SJSA1 (cell line): Measurements from ENCODE around the gene MLX. TPM values are rescaled to one million over a fixed set of nuclear protein-coding genes. Genes with fewer than 3 reads are reported as not detected.
A peak's percentile ranks its signal among the peaks of the same experiment; 100 is the strongest.

Experiments
- DNase-seq, 2 experiments: peaks; one replicate each; pipeline ENCODE4 v3.0.0-alpha.2; 2015 to 2020; ENCODE audit warnings: low spot score in 2 of 2, low read depth in 1 of 2
- H3K27ac ChIP-seq: fragments of 250-450 bp; sonication (Bioruptor Pico); 2 replicates; pipeline ENCODE4 v1.5.1; 2020; ENCODE audit warnings: mild to moderate bottlenecking, moderate library complexity
- H3K27me3 ChIP-seq: fragments of 250-450 bp; sonication (Bioruptor Pico); replicated peaks from 2 replicates; pipeline ENCODE4 v1.5.1; 2020; ENCODE audit warnings: mild to moderate bottlenecking, moderate library complexity
- H3K36me3 ChIP-seq: fragments of 250-450 bp; sonication (Bioruptor Pico); 2 replicates; pipeline ENCODE4 v1.5.1; 2020; ENCODE audit warnings: mild to moderate bottlenecking
- H3K4me1 ChIP-seq: fragments of 250-450 bp; sonication (Bioruptor Pico); replicated peaks from 2 replicates; pipeline ENCODE4 v1.6.1; 2021; ENCODE audit warnings: mild to moderate bottlenecking
- H3K4me3 ChIP-seq: fragments of 250-450 bp; sonication (Bioruptor Pico); 2 replicates; pipeline ENCODE4 v1.5.1; 2020; ENCODE audit warnings: mild to moderate bottlenecking
- H3K9me3 ChIP-seq: fragments of 250-450 bp; sonication (Bioruptor Pico); replicated peaks from 2 replicates; pipeline ENCODE4 v1.5.1; 2020; ENCODE audit warnings: mild to moderate bottlenecking
- total RNA-seq: library from RNA; depleted of rRNA; stranded (reverse); fragments of >200 nt; shearing (Covaris generic); gene quantifications from 2 replicates; pipeline ENCODE4 v1.2.3, GENCODE V29; 2014

Gene MLX
- total RNA-seq, 1 experiment from 2014 or later = 35.0 TPM

- Histone ChIP-seq H3K4me1 (peaks cover 13% of the 10 kb centered on the region), H3K27me3 (no peaks in the 10 kb centered on the region), H3K9me3 (no peaks in the 10 kb centered on the region), H3K36me3 (peaks cover 94% of the 10 kb centered on the region), H3K4me3 (no peak overlapping the region), H3K27ac (no peak overlapping the region)
- DNase-seq = no peak
Observed at GRCh38 chr17:42571435-42572225, 4.7 kb downstream of the MLX start.

- no peak overlapping the region for H3K27ac ChIP-seq
- H3K9me3 ChIP-seq = no peaks in the 10 kb centered on the region
- H3K4me1 ChIP-seq = peaks cover 13% of the 10 kb centered on the region
- H3K4me3 ChIP-seq = no peak overlapping the region
- no peak for DNase-seq
- H3K27me3 ChIP-seq = no peaks in the 10 kb centered on the region
- peaks cover 89% of the 10 kb centered on the region for H3K36me3 ChIP-seq
Observed at GRCh38 chr17:42573095-42573494, 6.2 kb downstream of the MLX start.

GRCh38 chr17:42574463-42574862, 7.6 kb downstream of the MLX start:
- peaks cover 79% of the 10 kb centered on the region for H3K36me3 ChIP-seq
- H3K4me1 ChIP-seq = peaks cover 13% of the 10 kb centered on the region
- H3K27me3 ChIP-seq = no peaks in the 10 kb centered on the region
- H3K27ac ChIP-seq = no peak overlapping the region
- H3K4me3 ChIP-seq = no peak overlapping the region
- no peak for DNase-seq
- H3K9me3 ChIP-seq = no peaks in the 10 kb centered on the region

- Histone ChIP-seq H3K4me1 (peaks cover 13% of the 10 kb centered on the region), H3K27ac (peak overlapping the region; percentile 38), H3K4me3 (peak overlapping the region; percentile 67), H3K36me3 (peaks cover 66% of the 10 kb centered on the region), H3K9me3 (no peaks in the 10 kb centered on the region), H3K27me3 (no peaks in the 10 kb centered on the region)
- no peak for DNase-seq
Observed at GRCh38 chr17:42577140-42577531, 10.2 kb downstream of the MLX start.

DNA sequence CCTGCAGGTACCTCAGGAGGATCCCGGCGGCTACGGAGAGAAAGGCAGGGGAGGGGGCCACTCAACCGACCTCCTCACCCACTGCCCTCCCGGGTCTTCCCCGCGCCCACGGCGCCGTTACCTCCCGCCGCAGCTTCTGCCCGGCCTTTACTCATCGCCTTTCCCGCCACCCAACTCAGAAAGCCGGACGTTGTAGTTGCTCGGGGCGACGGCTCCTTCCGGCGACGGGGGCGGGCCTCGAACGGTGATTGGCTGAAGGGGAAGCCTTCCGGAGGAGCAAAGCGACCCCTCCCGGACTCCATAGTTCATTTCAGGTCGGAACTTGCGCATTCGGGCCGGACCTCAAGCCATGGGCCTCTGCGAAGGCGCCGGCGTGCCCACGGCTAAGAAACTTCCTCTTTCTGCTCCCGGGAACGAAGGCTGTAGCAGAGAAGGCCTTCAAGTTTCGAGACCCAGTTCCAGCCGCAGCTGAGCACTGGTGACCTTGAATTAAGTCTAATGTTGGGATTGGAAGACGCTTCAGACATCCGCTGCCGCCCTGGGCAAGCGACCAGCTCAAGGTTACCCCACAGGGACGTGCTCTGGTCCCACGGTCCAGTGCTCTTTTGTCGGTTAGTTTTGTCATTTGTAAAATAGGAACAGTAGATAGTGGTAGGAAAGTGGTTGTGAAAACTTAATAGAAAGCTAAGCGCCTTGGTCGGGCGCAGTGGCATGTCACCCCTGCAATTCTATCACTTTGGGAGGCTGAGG, 10.8 kb downstream of the MLX start, which contains the start of gene PSMC3IP:
Gene PSMC3IP (minus strand): TSS at position 198 of the 750 bp plus-strand sequence. CDS start 43 bp downstream, at position 155.
- Histone ChIP-seq H3K4me1 (peaks cover 13% of the 10 kb centered on the region), H3K27ac (peak within 1 kb of the TSS; percentile 38), H3K27me3 (no peaks in the 10 kb centered on the region), H3K4me3 (peak within 1 kb of the TSS; percentile 67), H3K36me3 (peaks cover 67% of the 10 kb centered on the region), H3K9me3 (no peaks in the 10 kb centered on the region)
- peak; percentile 93 to 96 for DNase-seq

DNA sequence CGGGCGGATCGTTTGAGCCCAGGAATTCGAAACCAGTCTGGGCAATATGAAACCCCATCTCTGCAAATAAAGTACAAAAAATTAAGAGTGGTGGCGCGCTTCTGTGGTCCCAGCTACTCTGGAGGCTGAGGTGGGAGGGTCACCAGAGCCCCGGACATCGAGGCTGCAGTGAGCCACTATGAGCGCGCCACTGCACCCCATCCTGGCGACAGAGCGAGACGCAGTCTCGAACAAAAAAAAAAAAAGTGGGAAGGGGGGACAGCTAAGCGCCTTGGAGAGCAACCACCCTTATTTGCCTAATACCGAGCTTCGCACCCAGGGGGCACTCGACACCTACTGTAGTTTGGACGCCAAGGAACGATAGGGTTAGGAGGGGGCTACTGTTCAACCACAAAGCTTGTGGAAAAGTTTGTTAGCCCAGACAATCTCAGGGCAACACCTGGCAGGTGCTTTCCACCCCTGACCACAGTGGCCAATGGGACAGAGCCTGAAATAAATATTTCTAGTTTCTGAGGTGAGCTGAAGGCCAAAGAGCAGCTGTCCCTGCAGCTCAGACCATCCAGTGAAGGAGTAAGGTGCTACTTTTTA, 11.5 kb downstream of the MLX start:
- Histone ChIP-seq H3K36me3 (peaks cover 67% of the 10 kb centered on the region), H3K4me3 (peak overlapping the region; percentile 67), H3K4me1 (peaks cover 13% of the 10 kb centered on the region), H3K27ac (no peak overlapping the region), H3K27me3 (no peaks in the 10 kb centered on the region), H3K9me3 (no peaks in the 10 kb centered on the region)
- DNase-seq = peak; percentile 71 to 80

GRCh38 chr17:42579794-42580551, 13.1 kb downstream of the MLX start:
- H3K27ac ChIP-seq = no peak overlapping the region
- peaks cover 63% of the 10 kb centered on the region for H3K36me3 ChIP-seq
- DNase-seq = no peak

GRCh38 chr17:42581744-42582270, 14.9 kb downstream of the MLX start:
- H3K36me3 ChIP-seq = peaks cover 61% of the 10 kb centered on the region
- H3K27ac ChIP-seq = no peak overlapping the region
- H3K4me1 ChIP-seq = peaks cover 7% of the 10 kb centered on the region; the same call in 1 of the 2 replicates
- H3K27me3 ChIP-seq = no peaks in the 10 kb centered on the region
- no peaks in the 10 kb centered on the region for H3K9me3 ChIP-seq
- no peak for DNase-seq
- no peak overlapping the region for H3K4me3 ChIP-seq

More at GRCh38 chr17:42579794-42580551, 13.1 kb downstream of the MLX start:
- no peak overlapping the region for H3K4me3 ChIP-seq
- peaks cover 13% of the 10 kb centered on the region for H3K4me1 ChIP-seq
- H3K9me3 ChIP-seq = no peaks in the 10 kb centered on the region
- H3K27me3 ChIP-seq = no peaks in the 10 kb centered on the region

GRCh38 chr17:42584880-42585279, 18.0 kb downstream of the MLX start:
- Histone ChIP-seq H3K4me3 (no peak overlapping the region), H3K27me3 (no peaks in the 10 kb centered on the region), H3K4me1 (peaks cover 13% of the 10 kb centered on the region), H3K36me3 (peaks cover 63% of the 10 kb centered on the region), H3K9me3 (no peaks in the 10 kb centered on the region), H3K27ac (no peak overlapping the region)
- DNase-seq = no peak

DNA sequence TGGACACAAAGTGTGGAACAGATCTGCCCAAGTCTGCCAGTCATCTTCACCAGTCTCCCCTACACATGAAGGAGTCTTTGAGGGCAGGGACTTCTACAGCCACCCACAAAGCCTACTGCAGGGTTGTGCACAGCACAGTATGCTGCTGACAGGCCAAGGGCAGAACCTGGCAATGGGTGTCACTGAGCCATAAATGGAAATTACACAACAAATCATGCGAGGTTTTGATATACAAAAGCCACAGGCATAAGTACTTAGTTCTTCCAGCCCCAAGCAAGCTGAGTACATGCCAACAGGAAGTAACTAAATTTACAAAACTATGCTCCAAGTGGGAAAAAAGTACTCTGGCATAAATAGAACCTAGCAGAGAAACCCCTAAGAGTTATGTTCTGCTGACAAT, 18.5 kb downstream of the MLX start:
- H3K4me1 ChIP-seq = peaks cover 13% of the 10 kb centered on the region
- no peak overlapping the region for H3K4me3 ChIP-seq
- H3K27ac ChIP-seq = no peak overlapping the region
- H3K9me3 ChIP-seq = no peaks in the 10 kb centered on the region
- DNase-seq = no peak
- peaks cover 63% of the 10 kb centered on the region for H3K36me3 ChIP-seq
- no peaks in the 10 kb centered on the region for H3K27me3 ChIP-seq

DNA sequence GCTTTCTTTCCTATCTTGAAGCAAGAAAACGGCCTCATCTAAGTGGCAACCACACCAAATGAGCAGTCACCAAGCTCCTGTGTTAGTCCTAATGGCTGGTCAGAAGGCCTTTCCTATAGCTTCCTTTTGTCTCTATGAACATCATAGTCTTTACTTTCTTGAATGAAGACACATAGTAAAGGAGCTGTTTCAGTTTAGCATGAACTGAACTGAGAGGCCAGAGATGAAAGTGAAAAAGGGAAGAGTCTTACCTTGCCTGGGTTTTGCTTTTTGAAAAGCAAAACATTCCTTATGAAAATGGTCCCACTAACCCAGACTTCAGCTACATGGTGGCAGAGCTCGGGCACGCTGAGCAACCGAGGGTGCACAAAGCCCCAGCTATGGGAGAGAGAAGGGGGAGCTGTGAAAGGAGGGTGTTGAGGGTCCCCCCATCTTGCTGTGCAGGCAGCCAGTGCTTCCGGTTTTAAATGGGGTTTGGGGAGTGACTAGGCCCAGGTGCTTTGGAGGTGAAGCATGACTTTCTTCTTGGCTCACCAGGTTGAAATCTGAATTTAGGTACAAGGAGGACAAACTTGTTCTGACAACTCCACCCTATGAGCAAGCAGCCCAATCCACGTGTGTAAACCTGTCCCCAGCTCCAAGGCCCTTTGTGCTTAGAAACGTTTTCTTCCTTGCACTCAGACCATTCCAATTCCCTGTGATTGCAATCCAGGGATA, 19.8 kb downstream of the MLX start:
- H3K27me3 ChIP-seq = no peaks in the 10 kb centered on the region
- peaks cover 71% of the 10 kb centered on the region for H3K36me3 ChIP-seq
- no peak overlapping the region for H3K27ac ChIP-seq
- H3K4me1 ChIP-seq = peaks cover 13% of the 10 kb centered on the region
- H3K4me3 ChIP-seq = no peak overlapping the region
- H3K9me3 ChIP-seq = no peaks in the 10 kb centered on the region
- DNase-seq = no peak

- H3K9me3 ChIP-seq = no peaks in the 10 kb centered on the region
- H3K27ac ChIP-seq = no peak overlapping the region
- H3K4me1 ChIP-seq = peaks cover 13% of the 10 kb centered on the region
- no peaks in the 10 kb centered on the region for H3K27me3 ChIP-seq
- H3K4me3 ChIP-seq = no peak overlapping the region
- no peak for DNase-seq
- peaks cover 40% of the 10 kb centered on the region for H3K36me3 ChIP-seq
Observed at GRCh38 chr17:42590886-42591285, 24.0 kb downstream of the MLX start.

DNA sequence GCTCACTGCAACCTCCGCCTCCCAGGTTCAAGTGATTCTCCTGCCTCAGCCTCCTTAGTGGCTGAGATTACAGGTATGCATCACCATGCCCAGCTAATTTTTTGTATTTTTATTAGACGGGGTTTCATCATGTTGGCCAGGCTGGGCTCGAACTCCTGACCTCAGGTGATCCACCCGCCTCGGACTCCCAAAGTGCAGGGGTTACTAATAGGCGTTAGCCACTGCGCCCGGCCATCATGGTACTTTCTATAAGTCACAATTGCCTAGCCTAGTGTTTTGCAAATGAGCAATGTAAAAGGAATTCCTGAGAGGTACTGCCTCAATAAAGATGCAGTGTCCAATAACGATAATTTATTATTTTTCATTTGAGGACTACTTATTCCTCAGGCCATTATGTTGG, 24.5 kb downstream of the MLX start:
- H3K4me3 ChIP-seq = no peak overlapping the region
- H3K27me3 ChIP-seq = no peaks in the 10 kb centered on the region
- H3K4me1 ChIP-seq = peaks cover 13% of the 10 kb centered on the region
- H3K9me3 ChIP-seq = no peaks in the 10 kb centered on the region
- no peak overlapping the region for H3K27ac ChIP-seq
- no peak for DNase-seq
- H3K36me3 ChIP-seq = peaks cover 35% of the 10 kb centered on the region
